ENCODE measurements around the gene MOGAT1. TPM values are rescaled to one million over a fixed set of nuclear protein-coding genes. Genes with fewer than 3 reads are reported as not detected.

Gene MOGAT1
- total RNA-seq, 1 experiment from 2014 or later, result not detected

GRCh38 chr2:222622910-222623309 lies 48.5 kb upstream of the MOGAT1 start:
- in situ Hi-C loops (cut with HindIII; ENCODE audit: low pct_unique_long_range_greater_than_20kb, low sequenced_read_pairs), result no loop called here
- Histone ChIP-seq H3K9me3 (ENCODE audit: control insufficient read depth, insufficient read depth, low read depth, low read length) (no peaks in the 10 kb centered on the region), H3K36me3 (ENCODE audit: control insufficient read depth, insufficient read depth, low read length) (peaks cover 40% of the 10 kb centered on the region), H3K27me3 (ENCODE audit: control insufficient read depth, insufficient read depth, low read length) (no peaks in the 10 kb centered on the region), H3K4me1 (ENCODE audit: control insufficient read depth, insufficient read depth, low read length) (no peaks in the 10 kb centered on the region), H3K27ac (ENCODE audit: low read length) (no peak overlapping the region), H3K4me3 (ENCODE audit: low read depth in 2 of 2, low read length in 2 of 2) (no peak overlapping the region)
- POLR2A ChIA-PET, result no interaction called here
- BruUV-seq (replicated peaks), result no TSS peak
- CTCF ChIA-PET, result no interaction called here
- no peak for DNase-seq (ENCODE audit: low read depth, low spot score)
- intact Hi-C loops (cut with micrococcal nuclease; ENCODE audit: unreplicated experiment), result no loop called here
- no peak for ATAC-seq
- TF ChIP-seq SIN3A (IDR thresholded peaks at IDR 0.05; ENCODE audit: borderline replicate concordance, insufficient read depth, low read depth, low read length) (no peak), POLR2AphosphoS5 (IDR thresholded peaks at IDR 0.05; ENCODE audit: low read depth, low read length) (no peak)

- DNase-seq (ENCODE audit: low read depth, low spot score) (no peak), ATAC-seq (no peak)
- no TSS peak for BruUV-seq (replicated peaks)
- TF ChIP-seq SIN3A (IDR thresholded peaks at IDR 0.05; ENCODE audit: borderline replicate concordance, insufficient read depth, low read depth, low read length), result no peak
- no peak for TF ChIP-seq TCF7L2 (IDR thresholded peaks at IDR 0.05; ENCODE audit: low read depth, low read length)
- no peak for TF ChIP-seq POLR2AphosphoS5 (IDR thresholded peaks at IDR 0.05; ENCODE audit: low read depth, low read length)
- no peak for TF ChIP-seq CTCF (IDR thresholded peaks at IDR 0.05)
- no peak for TF ChIP-seq REST (IDR thresholded peaks at IDR 0.05; ENCODE audit: insufficient read depth in 1 of 2, low read depth in 2 of 2, low read length in 1 of 2)
- POLR2A ChIA-PET, result no interaction called here
- Histone ChIP-seq H3K4me3 (ENCODE audit: low read depth in 2 of 2, low read length in 2 of 2) (no peak overlapping the region), H3K36me3 (ENCODE audit: control insufficient read depth, insufficient read depth, low read length) (peaks cover 39% of the 10 kb centered on the region), H3K27ac (ENCODE audit: low read length) (no peak overlapping the region), H3K9me3 (ENCODE audit: control insufficient read depth, insufficient read depth, low read depth, low read length) (no peaks in the 10 kb centered on the region), H3K4me1 (ENCODE audit: control insufficient read depth, insufficient read depth, low read length) (no peaks in the 10 kb centered on the region), H3K27me3 (ENCODE audit: control insufficient read depth, insufficient read depth, low read length) (no peaks in the 10 kb centered on the region)
- intact Hi-C loops (cut with micrococcal nuclease; ENCODE audit: unreplicated experiment) (no loop called here), in situ Hi-C loops (cut with HindIII; ENCODE audit: low pct_unique_long_range_greater_than_20kb, low sequenced_read_pairs) (no loop called here)
- CTCF ChIA-PET, result no interaction called here
Observed at GRCh38 chr2:222623756-222624309, 47.6 kb upstream of the MOGAT1 start.

GRCh38 chr2:222627764-222628163 lies 43.7 kb upstream of the MOGAT1 start:
- no TSS peak for BruUV-seq (replicated peaks)
- DNase-seq (ENCODE audit: low read depth, low spot score) (no peak), ATAC-seq (no peak)
- H3K27me3 ChIP-seq (ENCODE audit: control insufficient read depth, insufficient read depth, low read length), result no peaks in the 10 kb centered on the region
- TF ChIP-seq REST (IDR thresholded peaks at IDR 0.05; ENCODE audit: insufficient read depth in 1 of 2, low read depth in 2 of 2, low read length in 1 of 2) (no peak), TCF7L2 (IDR thresholded peaks at IDR 0.05; ENCODE audit: low read depth, low read length) (no peak), POLR2AphosphoS5 (IDR thresholded peaks at IDR 0.05; ENCODE audit: low read depth, low read length) (no peak), SIN3A (IDR thresholded peaks at IDR 0.05; ENCODE audit: borderline replicate concordance, insufficient read depth, low read depth, low read length) (no peak), CTCF (IDR thresholded peaks at IDR 0.05) (no peak)
- H3K4me1 ChIP-seq (ENCODE audit: control insufficient read depth, insufficient read depth, low read length), result no peaks in the 10 kb centered on the region
- intact Hi-C loops (cut with micrococcal nuclease; ENCODE audit: unreplicated experiment) (no loop called here), in situ Hi-C loops (cut with HindIII; ENCODE audit: low pct_unique_long_range_greater_than_20kb, low sequenced_read_pairs) (no loop called here)
- ChIA-PET CTCF (no interaction called here), POLR2A (no interaction called here)
- H3K27ac ChIP-seq (ENCODE audit: low read length), result no peak overlapping the region
- peaks cover 52% of the 10 kb centered on the region for H3K36me3 ChIP-seq (ENCODE audit: control insufficient read depth, insufficient read depth, low read length)
- H3K9me3 ChIP-seq (ENCODE audit: control insufficient read depth, insufficient read depth, low read depth, low read length), result no peaks in the 10 kb centered on the region
- H3K4me3 ChIP-seq (ENCODE audit: low read depth in 2 of 2, low read length in 2 of 2), result no peak overlapping the region
